Islet of Langerhans (tissue), 1 donor: Measurements from ENCODE around the gene PPP1R15B.
"Not testable (repeated sequence)": the region's sequence is repeated elsewhere in the genome, so short reads cannot be mapped to it uniquely, and the experiment has no call there.

Experiments
- FAIRE-seq: peaks from one replicate; lab custom pipeline; 2011; peaks lifted over from hg19 to GRCh38; lab: Jason Lieb, UNC

The PPP1R15B gene

GRCh38 chr1:204443871-204444581, 32.4 kb upstream of the PPP1R15B start:
- FAIRE-seq = no peak

- no peak for FAIRE-seq
These were observed 31.6 kb upstream of the PPP1R15B start for GRCh38 chr1:204443260-204443619.

- FAIRE-seq = no peak
These were observed 31.0 kb upstream of the PPP1R15B start for GRCh38 chr1:204442376-204443259.

GRCh38 chr1:204441558-204441957, 29.9 kb upstream of the PPP1R15B start:
- no peak for FAIRE-seq

GRCh38 chr1:204439621-204440375, 28.2 kb upstream of the PPP1R15B start:
- FAIRE-seq = no peak

GRCh38 chr1:204438628-204439027, 27.0 kb upstream of the PPP1R15B start:
- no peak for FAIRE-seq

- FAIRE-seq = no peak
These were observed 26.4 kb upstream of the PPP1R15B start for GRCh38 chr1:204437796-204438570.

GRCh38 chr1:204435872-204436271, 24.3 kb upstream of the PPP1R15B start:
- no peak for FAIRE-seq

- no peak for FAIRE-seq
These were observed 23.8 kb upstream of the PPP1R15B start for GRCh38 chr1:204435381-204435831.

GRCh38 chr1:204434116-204434755, 22.6 kb upstream of the PPP1R15B start:
- FAIRE-seq = no peak

- no peak for FAIRE-seq
These were observed 21.1 kb upstream of the PPP1R15B start for GRCh38 chr1:204432708-204433107.

GRCh38 chr1:204431310-204432184, 19.9 kb upstream of the PPP1R15B start:
- no peak for FAIRE-seq

- no peak for FAIRE-seq
These were observed 18.1 kb upstream of the PPP1R15B start for GRCh38 chr1:204429746-204430145.

GRCh38 chr1:204426971-204427701, 15.5 kb upstream of the PPP1R15B start:
- FAIRE-seq = no peak

- no peak for FAIRE-seq
These were observed 14.9 kb upstream of the PPP1R15B start for GRCh38 chr1:204426474-204426873.

- FAIRE-seq = no peak
These were observed 14.4 kb upstream of the PPP1R15B start for GRCh38 chr1:204426035-204426436.

GRCh38 chr1:204424621-204425020, 13.0 kb upstream of the PPP1R15B start:
- FAIRE-seq = no peak

GRCh38 chr1:204422061-204422705, 10.6 kb upstream of the PPP1R15B start:
- FAIRE-seq = not testable (repeated sequence)

- no peak for FAIRE-seq
These were observed 9.8 kb upstream of the PPP1R15B start for GRCh38 chr1:204421441-204421840.
